PC-3 (cell line): ENCODE measurements around the gene ZNF358. TPM values are rescaled to one million over a fixed set of nuclear protein-coding genes. Genes with fewer than 3 reads are reported as not detected.

Experiments used
- ATAC-seq: fragments of 200-7000 bp; cut with Tn5 transposase; 2 replicates; pipeline ENCODE4 v1.9.1; 2020; ENCODE audit warnings: mild to moderate bottlenecking, moderate library complexity
- BruUV-seq: library from RNA; stranded (reverse); fragments of 400-500 nt; replicated peaks from 2 replicates; lab custom pipeline; 2021; lab: Mats Ljungman, UMichigan
- CTCF ChIA-PET: fragments of 300-600 bp; sonication (Branson Sonifier 250); formaldehyde crosslinking; loops from one replicate; lab custom pipeline; 2022; ENCODE audit warnings: antibody characterized with exemption; lab: Charles Lee
- POLR2A ChIA-PET: fragments of 300-600 bp; sonication (Branson Sonifier 250); formaldehyde crosslinking; loops from one replicate; lab custom pipeline; 2022; ENCODE audit warnings: antibody characterized with exemption; ENCODE audit not compliant: unreplicated experiment; lab: Charles Lee
- DNase-seq: peaks from one replicate; pipeline ENCODE4 v3.0.0-alpha.2; 2015
- H2AFZ ChIP-seq: fragments of 300-600 bp; sonication (generic); 2 replicates; pipeline ENCODE4 v1.6.0; 2016; ENCODE audit warnings: antibody characterized with exemption, low read length
- H3F3A ChIP-seq: fragments of 300-600 bp; sonication (generic); one replicate; pipeline ENCODE4 v1.6.0; 2017; ENCODE audit warnings: antibody characterized with exemption, low read length, control low read depth, mild to moderate bottlenecking; ENCODE audit not compliant: unreplicated experiment
- H3K27ac ChIP-seq: fragments of 300-600 bp; sonication (generic); 2 replicates; pipeline ENCODE4 v1.5.1; 2016; ENCODE audit warnings: mild to moderate bottlenecking, low read length
- H3K27me3 ChIP-seq: fragments of 300-600 bp; sonication (generic); 2 replicates; pipeline ENCODE4 v1.6.1; 2016; ENCODE audit warnings: low read length, mixed read lengths
- H3K36me3 ChIP-seq: fragments of 300-600 bp; sonication (generic); 2 replicates; pipeline ENCODE4 v1.6.1; 2016; ENCODE audit warnings: low read depth, mixed run types, low read length, mixed read lengths
- H3K4me1 ChIP-seq: fragments of 300-600 bp; sonication (generic); 2 replicates; pipeline ENCODE4 v1.5.1; 2016; ENCODE audit warnings: low read length; ENCODE audit not compliant: insufficient read depth
- H3K4me2 ChIP-seq: fragments of 300-600 bp; sonication (generic); 2 replicates; pipeline ENCODE4 v1.6.0; 2016; ENCODE audit warnings: low read length
- H3K4me3 ChIP-seq: fragments of 300-600 bp; sonication (generic); 2 replicates; pipeline ENCODE4 v1.5.1; 2016; ENCODE audit warnings: mild to moderate bottlenecking, low read length, mixed read lengths
- H3K79me2 ChIP-seq: fragments of 300-600 bp; sonication (generic); 2 replicates; pipeline ENCODE4 v1.6.1; 2017; ENCODE audit warnings: low read length, mixed read lengths
- H3K9ac ChIP-seq: fragments of 300-600 bp; sonication (generic); 2 replicates; pipeline ENCODE4 v1.6.0; 2016; ENCODE audit warnings: mild to moderate bottlenecking, low read length
- H3K9me2 ChIP-seq: fragments of 300-600 bp; sonication (generic); replicated peaks from 2 replicates; pipeline ENCODE4 v1.6.1; 2016; ENCODE audit warnings: mixed run types, low read length, mixed read lengths
- H3K9me3 ChIP-seq: fragments of 300-600 bp; sonication (generic); 2 replicates; pipeline ENCODE4 v1.6.1; 2016; ENCODE audit warnings: low read length, mixed read lengths
- H4K20me1 ChIP-seq: fragments of 300-600 bp; sonication (generic); 2 replicates; pipeline ENCODE4 v1.6.1; 2016; ENCODE audit warnings: low read length, mixed read lengths
- CTCF ChIP-seq: fragments of 300-600 bp; sonication (generic); conservative IDR thresholded peaks from 2 replicates; pipeline ENCODE4 v1.5.1; 2017; ENCODE audit warnings: antibody characterized with exemption, low read depth, mild to moderate bottlenecking, low read length
- EZH2 ChIP-seq: fragments of 300-600 bp; sonication (generic); IDR thresholded peaks from one replicate; pipeline ENCODE4 v1.6.1; 2017; ENCODE audit warnings: antibody characterized with exemption, mild to moderate bottlenecking, low read length; ENCODE audit not compliant: unreplicated experiment
- EZH2phosphoT487 ChIP-seq: fragments of 300-600 bp; sonication (generic); IDR thresholded peaks from 2 replicates; pipeline ENCODE4 v1.6.1; 2018; ENCODE audit warnings: mild to moderate bottlenecking, antibody characterized with exemption, low read length, borderline replicate concordance
- intact Hi-C: fragments of 100-400 bp; cut with micrococcal nuclease; formaldehyde crosslinking; loops from 2 replicates; pipeline ENCODE4 v1.9.0; 2023
- total RNA-seq: library from RNA; depleted of rRNA; stranded (reverse); fragments of >200 nt; gene quantifications from 2 replicates; pipeline ENCODE4 v1.2.3, GENCODE V29; 2014

ZNF358 gene
- total RNA-seq, 1 experiment from 2014 or later: 41.6 TPM

- Histone ChIP-seq H3K4me2 (no peak overlapping the region), H2AFZ (no peak overlapping the region), H3K4me3 (no peak overlapping the region), H3K36me3 (no peaks in the 10 kb centered on the region), H3F3A (no peaks in the 10 kb centered on the region), H4K20me1 (no peaks in the 10 kb centered on the region), H3K79me2 (no peaks in the 10 kb centered on the region), H3K9me3 (no peaks in the 10 kb centered on the region), H3K27me3 (no peaks in the 10 kb centered on the region), H3K27ac (no peak overlapping the region), H3K4me1 (peaks cover 8% of the 10 kb centered on the region), H3K9me2 (no peaks in the 10 kb centered on the region), H3K9ac (no peak overlapping the region)
- BruUV-seq: no TSS peak
- CTCF ChIA-PET: no interaction called here
- no peak for TF ChIP-seq EZH2
- TF ChIP-seq EZH2phosphoT487: no peak
- TF ChIP-seq CTCF: no peak
- intact Hi-C loops: no loop called here
- ATAC-seq (0 out of 2 replicates have a peak, but pooled peaks have one; percentile 4), DNase-seq (no peak)
- POLR2A ChIA-PET: no interaction called here
Measured at GRCh38 chr19:7478843-7479227, 37.1 kb upstream of the ZNF358 start.

- ATAC-seq: no peak
- POLR2A ChIA-PET: no interaction called here
Measured at GRCh38 chr19:7480222-7480969, 35.5 kb upstream of the ZNF358 start.

More at GRCh38 chr19:7480222-7480969, 35.5 kb upstream of the ZNF358 start:
- H3K9me2 ChIP-seq: no peaks in the 10 kb centered on the region
- intact Hi-C loops: no loop called here
- H3K9me3 ChIP-seq: no peaks in the 10 kb centered on the region
- H3K4me1 ChIP-seq: peaks cover 8% of the 10 kb centered on the region
- no peak overlapping the region for H3K4me2 ChIP-seq
- TF ChIP-seq EZH2phosphoT487 (no peak), EZH2 (no peak), CTCF (no peak)
- H3K9ac ChIP-seq: no peak overlapping the region
- no peak overlapping the region for H2AFZ ChIP-seq
- no peaks in the 10 kb centered on the region for H3K79me2 ChIP-seq
- no peak overlapping the region for H3K27ac ChIP-seq
- BruUV-seq: no TSS peak
- H4K20me1 ChIP-seq: no peaks in the 10 kb centered on the region
- no peaks in the 10 kb centered on the region for H3K27me3 ChIP-seq
- no peaks in the 10 kb centered on the region for H3F3A ChIP-seq
- DNase-seq: no peak
- H3K4me3 ChIP-seq: no peak overlapping the region
- CTCF ChIA-PET: no interaction called here
- no peaks in the 10 kb centered on the region for H3K36me3 ChIP-seq
